CD4-positive, alpha-beta T cell treated with Interleukin-17A for 1 hour (primary cell): Measurements from ENCODE around the gene DHX38.
"Not testable (repeated sequence)": the region's sequence is repeated elsewhere in the genome, so short reads cannot be mapped to it uniquely, and the experiment has no call there.

Experiments used
- DNase-seq: peaks from one replicate; pipeline ENCODE4 v3.0.0-alpha.2; 2020

The DHX38 gene

DNA sequence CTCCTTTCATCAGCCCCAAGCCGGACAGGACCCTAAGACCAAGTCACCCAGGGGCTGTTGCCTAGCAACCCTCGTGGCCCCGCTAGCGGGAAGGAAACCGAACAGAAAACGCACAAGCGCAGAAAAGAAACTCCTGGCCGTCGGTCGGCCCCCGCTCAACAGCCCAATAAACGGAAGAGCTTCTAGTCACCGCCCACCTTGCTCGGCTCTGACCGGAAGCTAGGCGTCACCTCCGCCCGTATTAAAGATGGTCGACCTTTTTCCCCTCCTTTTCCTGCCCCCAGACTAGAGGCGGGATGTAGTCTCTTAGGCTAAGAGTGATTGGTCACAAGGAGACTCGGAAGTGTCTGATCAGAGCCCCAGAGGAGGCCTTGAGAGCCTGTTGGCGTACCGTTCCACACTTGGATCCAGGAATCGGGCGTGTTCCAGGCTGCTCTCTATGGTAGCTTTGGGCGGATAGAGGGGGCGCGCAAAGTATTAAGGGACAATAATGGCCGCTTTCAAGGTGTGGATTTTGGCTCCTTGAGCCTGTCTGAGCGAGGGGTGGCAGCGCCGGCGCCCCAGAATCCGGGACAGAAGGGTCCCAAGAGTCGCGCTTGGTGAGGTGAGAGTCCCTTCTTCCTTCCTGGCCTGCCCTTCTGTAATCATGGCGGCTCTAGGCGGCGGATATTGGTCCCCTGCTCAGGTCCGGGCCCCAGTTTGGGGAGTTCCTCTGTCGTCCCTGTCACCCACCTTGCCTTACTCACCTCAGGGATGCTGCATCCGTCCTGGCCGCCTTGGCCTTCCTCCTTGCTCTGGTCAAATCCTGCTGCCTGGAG is at the start of gene DHX38, which contains the start of gene TXNL4B:
TSS of gene DHX38 (plus strand) at position 400 of the 818 bp plus-strand sequence. CDS start 2,311 bp downstream, outside the sequence.
TSS of gene TXNL4B (minus strand) at position 173 of the 818 bp plus-strand sequence. CDS start 2,871 bp downstream, outside the sequence.
- DNase-seq = peak; percentile 98

GRCh38 chr16:72044296-72044695 is 49.4 kb upstream of the DHX38 start:
- DNase-seq = no peak

GRCh38 chr16:72044825-72045359 is 48.8 kb upstream of the DHX38 start:
- no peak for DNase-seq

DNA sequence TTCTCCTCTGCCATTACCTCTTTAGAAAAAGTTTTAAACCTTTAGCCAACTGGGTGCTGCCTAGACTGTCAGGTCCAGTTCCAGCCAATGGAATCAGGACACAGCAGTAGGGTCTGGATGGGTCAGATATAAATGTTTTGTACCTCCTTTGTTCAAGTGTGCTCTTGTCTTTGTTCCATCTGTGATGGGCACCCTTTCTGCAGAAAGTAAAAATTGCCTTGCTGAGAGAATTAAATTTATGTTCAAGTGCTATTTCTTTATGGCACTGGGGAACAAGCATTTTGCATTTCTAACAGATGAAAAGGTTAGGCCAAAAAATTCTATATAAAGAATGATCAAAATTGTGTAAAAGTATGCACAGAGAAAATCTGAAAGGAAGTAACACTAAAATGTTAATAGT is 44.5 kb upstream of the DHX38 start:
- DNase-seq = no peak

DNA sequence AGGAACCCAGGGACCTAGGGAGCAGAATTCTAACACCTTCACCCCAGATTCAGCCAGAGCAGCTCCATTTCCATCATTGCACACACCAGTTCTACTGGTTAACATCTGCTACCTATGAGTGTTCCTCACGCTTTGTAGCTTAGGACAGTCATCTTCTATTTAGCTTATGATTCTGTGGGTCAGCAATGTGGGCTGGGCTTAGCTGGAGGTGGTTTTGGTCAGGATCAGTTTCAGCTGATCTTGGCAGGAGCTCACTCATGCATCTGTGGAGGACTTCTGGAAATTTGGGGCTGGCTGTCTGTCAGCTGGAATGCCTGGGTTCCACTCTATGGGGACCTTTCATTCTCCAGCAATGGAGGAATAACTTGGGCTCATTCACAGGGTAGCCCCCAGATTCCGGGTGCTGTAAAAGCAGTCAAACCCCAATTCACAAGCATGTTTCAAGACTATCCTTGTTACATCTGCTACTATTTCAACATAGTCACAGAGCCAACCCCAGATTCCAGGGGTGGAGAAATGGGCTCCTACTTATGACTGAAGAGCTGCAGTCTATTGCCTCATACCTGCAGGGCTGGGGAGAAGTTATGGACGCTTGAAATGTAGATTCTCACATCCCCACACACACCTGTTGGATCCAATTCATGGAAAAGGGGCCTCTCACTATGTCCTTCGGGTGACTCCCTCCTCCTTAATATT is 42.7 kb upstream of the DHX38 start:
- no peak for DNase-seq

- peak; percentile 0 for DNase-seq
Measured at GRCh38 chr16:72051818-72052217, 41.8 kb upstream of the DHX38 start.

- DNase-seq = not testable (repeated sequence)
Measured at GRCh38 chr16:72054254-72054847, 39.3 kb upstream of the DHX38 start, which contains the start of gene HP. TSS of gene HP (plus strand) at chr16:72054505. CDS start at chr16:72054653, 148 bp downstream.

DNA sequence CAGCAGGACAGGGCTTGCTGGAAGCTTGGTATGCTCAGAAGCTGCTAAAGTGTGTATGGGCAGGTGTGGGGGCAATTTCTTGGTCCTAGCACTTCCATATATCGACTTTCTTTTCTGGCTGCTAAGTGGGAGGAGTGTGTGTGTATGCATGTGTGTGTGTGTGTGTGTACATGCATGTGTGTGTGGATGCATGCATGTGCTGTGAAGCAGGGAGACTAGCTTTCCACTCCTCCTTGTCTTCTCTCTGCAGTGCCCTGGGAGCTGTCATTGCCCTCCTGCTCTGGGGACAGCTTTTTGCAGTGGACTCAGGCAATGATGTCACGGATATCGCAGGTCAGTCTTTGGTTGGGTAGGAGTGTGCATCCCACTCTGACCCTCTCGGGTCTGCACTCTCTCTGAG is 37.7 kb upstream of the DHX38 start:
- no peak for DNase-seq

DNA sequence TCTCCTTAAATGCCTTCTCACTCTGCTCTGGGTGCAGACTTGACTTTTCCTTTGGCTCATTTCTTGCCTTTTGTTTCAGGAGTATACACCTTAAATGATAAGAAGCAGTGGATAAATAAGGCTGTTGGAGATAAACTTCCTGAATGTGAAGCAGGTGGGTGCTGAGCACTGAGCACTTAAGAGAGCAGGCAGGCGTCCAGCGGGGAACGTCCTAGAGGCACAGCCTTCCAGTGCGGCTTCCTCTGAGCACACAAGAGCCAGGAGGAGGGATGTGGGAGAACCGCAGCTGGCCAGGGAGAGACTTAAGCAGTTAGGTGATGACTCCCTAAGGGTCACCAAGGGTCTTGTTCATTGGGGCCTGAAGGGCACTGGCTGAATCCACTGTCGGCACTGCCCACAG is 36.3 kb upstream of the DHX38 start:
- not testable (repeated sequence) for DNase-seq

GRCh38 chr16:72059060-72059459 is 34.6 kb upstream of the DHX38 start:
- not testable (repeated sequence) for DNase-seq

GRCh38 chr16:72060405-72060804 is 33.2 kb upstream of the DHX38 start:
- DNase-seq = no peak

DNA sequence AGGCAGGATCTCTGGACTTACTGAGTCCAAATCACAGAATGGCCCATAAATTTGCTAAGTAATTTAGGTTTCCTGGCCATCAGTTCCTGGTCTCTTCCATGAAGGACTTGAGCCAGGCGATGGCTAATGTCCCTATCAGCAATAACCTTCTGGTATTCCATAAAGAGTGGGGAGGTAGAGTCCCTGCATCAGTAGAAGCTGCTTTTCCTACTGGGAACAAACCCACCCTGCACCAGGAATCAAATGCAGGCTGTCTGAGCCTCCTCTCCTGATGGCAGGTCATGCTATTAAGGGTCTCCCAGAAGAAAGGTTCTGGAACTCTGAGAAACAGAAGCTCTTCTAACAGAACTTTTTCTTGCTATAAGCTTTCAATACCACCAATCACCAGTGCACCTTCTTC is 32.1 kb upstream of the DHX38 start:
- DNase-seq = no peak

- no peak for DNase-seq
Measured at GRCh38 chr16:72064361-72064894, 29.2 kb upstream of the DHX38 start.

- DNase-seq = peak; percentile 30
Measured at GRCh38 chr16:72066747-72067146, 26.9 kb upstream of the DHX38 start.

- no peak for DNase-seq
Measured at GRCh38 chr16:72068930-72069329, 24.7 kb upstream of the DHX38 start.

GRCh38 chr16:72072514-72073342 is 20.9 kb upstream of the DHX38 start:
- DNase-seq = no peak

GRCh38 chr16:72073560-72074230 is 20.0 kb upstream of the DHX38 start:
- no peak for DNase-seq

DNA sequence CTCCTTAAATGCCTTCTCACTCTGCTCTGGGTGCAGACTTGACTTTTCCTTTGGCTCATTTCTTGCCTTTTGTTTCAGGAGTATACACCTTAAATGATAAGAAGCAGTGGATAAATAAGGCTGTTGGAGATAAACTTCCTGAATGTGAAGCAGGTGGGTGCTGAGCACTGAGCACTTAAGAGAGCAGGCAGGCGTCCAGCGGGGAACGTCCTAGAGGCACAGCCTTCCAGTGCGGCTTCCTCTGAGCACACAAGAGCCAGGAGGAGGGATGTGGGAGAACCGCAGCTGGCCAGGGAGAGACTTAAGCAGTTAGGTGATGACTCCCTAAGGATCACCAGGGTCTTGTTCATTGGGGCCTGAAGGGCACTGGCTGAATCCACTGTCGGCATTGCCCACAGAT is 18.6 kb upstream of the DHX38 start:
- not testable (repeated sequence) for DNase-seq

GRCh38 chr16:72076991-72077706 is 16.5 kb upstream of the DHX38 start:
- not testable (repeated sequence) for DNase-seq

DNA sequence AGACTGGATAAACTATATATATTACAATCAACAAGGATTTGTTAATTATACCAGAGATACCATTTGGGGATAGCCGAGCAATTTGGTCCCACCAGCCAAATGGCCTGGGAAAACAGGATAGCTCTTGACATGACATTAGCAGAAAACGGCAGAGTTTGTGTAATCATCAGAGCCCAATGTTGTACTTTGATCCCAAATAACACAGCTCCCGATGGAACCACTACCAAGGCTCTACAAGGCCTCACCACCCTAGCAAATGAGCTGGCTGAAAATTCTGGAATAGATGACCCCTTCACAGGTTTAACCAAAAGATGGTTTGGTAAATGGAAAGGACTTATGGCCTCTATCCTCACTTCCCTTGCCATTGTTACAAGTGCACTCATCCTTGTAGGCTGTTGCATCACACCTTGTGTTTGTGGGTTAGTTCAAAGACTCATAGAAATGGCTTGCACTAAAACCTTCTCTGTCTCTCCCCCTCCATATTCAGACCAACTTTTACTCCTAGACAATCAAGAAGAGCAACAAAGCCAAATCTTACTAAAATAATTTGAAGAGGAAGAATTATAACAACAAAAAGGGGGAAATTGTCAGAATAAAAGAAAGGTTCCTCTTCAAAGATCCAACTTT is 9.8 kb upstream of the DHX38 start:
- DNase-seq = no peak
